HUES48 (cell line): Measurements from ENCODE around the gene RGS6.

ENCODE experiments used
- H3K27ac ChIP-seq: one replicate; pipeline ENCODE4 v1.7.0; 2013; ENCODE audit warnings: low read depth, low read length, inconsistent platforms
- H3K27me3 ChIP-seq: 2 replicates; pipeline ENCODE4 v1.6.1; 2013; ENCODE audit warnings: mild to moderate bottlenecking, low read length; ENCODE audit not compliant: control insufficient read depth, insufficient read depth
- H3K36me3 ChIP-seq: 2 replicates; pipeline ENCODE4 v1.6.1; 2013; ENCODE audit warnings: low read length; ENCODE audit not compliant: control insufficient read depth, insufficient read depth
- H3K4me1 ChIP-seq: 2 replicates; pipeline ENCODE4 v1.6.1; 2013; ENCODE audit warnings: mild to moderate bottlenecking, low read length; ENCODE audit not compliant: control insufficient read depth, insufficient read depth
- H3K4me3 ChIP-seq: 2 replicates; pipeline ENCODE4 v1.5.1; 2013; ENCODE audit warnings: mild to moderate bottlenecking, low read depth, low read length
- H3K9ac ChIP-seq: 2 replicates; pipeline ENCODE4 v1.6.1; 2013; ENCODE audit warnings: mild to moderate bottlenecking, low read depth, low read length, moderate library complexity
- H3K9me3 ChIP-seq: 2 replicates; pipeline ENCODE4 v1.6.1; 2013; ENCODE audit warnings: low read length; ENCODE audit not compliant: control insufficient read depth, insufficient read depth

Gene RGS6

GRCh38 chr14:72120315-72120714, 188.1 kb downstream of the RGS6 start:
- Histone ChIP-seq H3K9ac (no peak overlapping the region), H3K27me3 (no peaks in the 10 kb centered on the region)

GRCh38 chr14:72123755-72124154, 191.5 kb downstream of the RGS6 start:
- Histone ChIP-seq H3K4me3 (no peak overlapping the region), H3K36me3 (no peaks in the 10 kb centered on the region), H3K27me3 (no peaks in the 10 kb centered on the region), H3K9ac (no peak overlapping the region), H3K4me1 (no peaks in the 10 kb centered on the region), H3K9me3 (no peaks in the 10 kb centered on the region), H3K27ac (no peak overlapping the region)

More at GRCh38 chr14:72120315-72120714, 188.1 kb downstream of the RGS6 start:
- no peak overlapping the region for H3K4me3 ChIP-seq
- H3K9me3 ChIP-seq = no peaks in the 10 kb centered on the region
- H3K27ac ChIP-seq = no peak overlapping the region
- H3K36me3 ChIP-seq = no peaks in the 10 kb centered on the region
- H3K4me1 ChIP-seq = no peaks in the 10 kb centered on the region

- H3K36me3 ChIP-seq = no peaks in the 10 kb centered on the region
- H3K27ac ChIP-seq = no peak overlapping the region
- no peaks in the 10 kb centered on the region for H3K4me1 ChIP-seq
- no peaks in the 10 kb centered on the region for H3K27me3 ChIP-seq
- H3K9ac ChIP-seq = no peak overlapping the region
- H3K4me3 ChIP-seq = no peak overlapping the region
- no peaks in the 10 kb centered on the region for H3K9me3 ChIP-seq
These were observed 191.9 kb downstream of the RGS6 start for GRCh38 chr14:72124171-72124570.

GRCh38 chr14:72126091-72126490, 193.9 kb downstream of the RGS6 start:
- Histone ChIP-seq H3K36me3 (no peaks in the 10 kb centered on the region), H3K27me3 (no peaks in the 10 kb centered on the region), H3K9ac (no peak overlapping the region), H3K4me3 (no peak overlapping the region), H3K4me1 (no peaks in the 10 kb centered on the region), H3K27ac (no peak overlapping the region), H3K9me3 (no peaks in the 10 kb centered on the region)

GRCh38 chr14:72126561-72126960, 194.3 kb downstream of the RGS6 start:
- H3K27ac ChIP-seq = no peak overlapping the region
- H3K4me3 ChIP-seq = no peak overlapping the region
- H3K27me3 ChIP-seq = no peaks in the 10 kb centered on the region
- H3K36me3 ChIP-seq = no peaks in the 10 kb centered on the region
- no peak overlapping the region for H3K9ac ChIP-seq
- H3K4me1 ChIP-seq = no peaks in the 10 kb centered on the region
- no peaks in the 10 kb centered on the region for H3K9me3 ChIP-seq

GRCh38 chr14:72128629-72129028, 196.4 kb downstream of the RGS6 start:
- no peak overlapping the region for H3K9ac ChIP-seq

GRCh38 chr14:72129291-72129690, 197.1 kb downstream of the RGS6 start:
- Histone ChIP-seq H3K27me3 (no peaks in the 10 kb centered on the region), H3K27ac (no peak overlapping the region), H3K9me3 (no peaks in the 10 kb centered on the region), H3K4me1 (no peaks in the 10 kb centered on the region), H3K4me3 (no peak overlapping the region), H3K9ac (no peak overlapping the region), H3K36me3 (no peaks in the 10 kb centered on the region)

More at GRCh38 chr14:72128629-72129028, 196.4 kb downstream of the RGS6 start:
- Histone ChIP-seq H3K4me3 (no peak overlapping the region), H3K9me3 (no peaks in the 10 kb centered on the region), H3K27me3 (no peaks in the 10 kb centered on the region), H3K27ac (no peak overlapping the region), H3K36me3 (no peaks in the 10 kb centered on the region), H3K4me1 (no peaks in the 10 kb centered on the region)

- no peaks in the 10 kb centered on the region for H3K4me1 ChIP-seq
- no peaks in the 10 kb centered on the region for H3K9me3 ChIP-seq
- H3K4me3 ChIP-seq = no peak overlapping the region
- H3K36me3 ChIP-seq = no peaks in the 10 kb centered on the region
- no peak overlapping the region for H3K27ac ChIP-seq
- H3K9ac ChIP-seq = no peak overlapping the region
- no peaks in the 10 kb centered on the region for H3K27me3 ChIP-seq
These were observed 208.9 kb downstream of the RGS6 start for GRCh38 chr14:72141084-72141483.

GRCh38 chr14:72142328-72142727, 210.1 kb downstream of the RGS6 start:
- H3K27ac ChIP-seq = no peak overlapping the region

GRCh38 chr14:72146241-72146640, 214.0 kb downstream of the RGS6 start:
- no peak overlapping the region for H3K27ac ChIP-seq
- H3K27me3 ChIP-seq = no peaks in the 10 kb centered on the region
- no peaks in the 10 kb centered on the region for H3K36me3 ChIP-seq
- no peak overlapping the region for H3K4me3 ChIP-seq
- H3K9me3 ChIP-seq = no peaks in the 10 kb centered on the region
- H3K4me1 ChIP-seq = no peaks in the 10 kb centered on the region
- no peak overlapping the region for H3K9ac ChIP-seq

More at GRCh38 chr14:72142328-72142727, 210.1 kb downstream of the RGS6 start:
- Histone ChIP-seq H3K4me1 (no peaks in the 10 kb centered on the region), H3K9ac (no peak overlapping the region), H3K27me3 (no peaks in the 10 kb centered on the region), H3K4me3 (no peak overlapping the region), H3K9me3 (no peaks in the 10 kb centered on the region), H3K36me3 (no peaks in the 10 kb centered on the region)

GRCh38 chr14:72154645-72155378, 222.6 kb downstream of the RGS6 start:
- no peaks in the 10 kb centered on the region for H3K27me3 ChIP-seq
- H3K36me3 ChIP-seq = no peaks in the 10 kb centered on the region
- no peak overlapping the region for H3K9ac ChIP-seq
- H3K9me3 ChIP-seq = peaks cover 7% of the 10 kb centered on the region
- H3K27ac ChIP-seq = no peak overlapping the region
- H3K4me3 ChIP-seq = no peak overlapping the region
- H3K4me1 ChIP-seq = peaks cover 3% of the 10 kb centered on the region; the same call in 1 of the 2 replicates
